Activated effector memory CD4-positive, alpha-beta T cell treated with anti-CD3 and anti-CD28 coated beads, Interleukin-2, amount 50 U/mL, for 16 hours (primary cell): Measurements from ENCODE around the gene HNRNPA0.
A peak's percentile ranks its signal among the peaks of the same experiment; 100 is the strongest.
"Not testable (repeated sequence)": the region's sequence is repeated elsewhere in the genome, so short reads cannot be mapped to it uniquely, and the experiment has no call there.

Experiments used
- DNase-seq: peaks from one replicate; pipeline ENCODE4 v3.0.0-alpha.2; 2020

Gene HNRNPA0

GRCh38 chr5:137754188-137754960 lies at the start of gene HNRNPA0:
Gene HNRNPA0 (minus strand): TSS chr5:137754363. CDS start chr5:137754066, 297 bp downstream.
- DNase-seq = peak; percentile 99

DNA sequence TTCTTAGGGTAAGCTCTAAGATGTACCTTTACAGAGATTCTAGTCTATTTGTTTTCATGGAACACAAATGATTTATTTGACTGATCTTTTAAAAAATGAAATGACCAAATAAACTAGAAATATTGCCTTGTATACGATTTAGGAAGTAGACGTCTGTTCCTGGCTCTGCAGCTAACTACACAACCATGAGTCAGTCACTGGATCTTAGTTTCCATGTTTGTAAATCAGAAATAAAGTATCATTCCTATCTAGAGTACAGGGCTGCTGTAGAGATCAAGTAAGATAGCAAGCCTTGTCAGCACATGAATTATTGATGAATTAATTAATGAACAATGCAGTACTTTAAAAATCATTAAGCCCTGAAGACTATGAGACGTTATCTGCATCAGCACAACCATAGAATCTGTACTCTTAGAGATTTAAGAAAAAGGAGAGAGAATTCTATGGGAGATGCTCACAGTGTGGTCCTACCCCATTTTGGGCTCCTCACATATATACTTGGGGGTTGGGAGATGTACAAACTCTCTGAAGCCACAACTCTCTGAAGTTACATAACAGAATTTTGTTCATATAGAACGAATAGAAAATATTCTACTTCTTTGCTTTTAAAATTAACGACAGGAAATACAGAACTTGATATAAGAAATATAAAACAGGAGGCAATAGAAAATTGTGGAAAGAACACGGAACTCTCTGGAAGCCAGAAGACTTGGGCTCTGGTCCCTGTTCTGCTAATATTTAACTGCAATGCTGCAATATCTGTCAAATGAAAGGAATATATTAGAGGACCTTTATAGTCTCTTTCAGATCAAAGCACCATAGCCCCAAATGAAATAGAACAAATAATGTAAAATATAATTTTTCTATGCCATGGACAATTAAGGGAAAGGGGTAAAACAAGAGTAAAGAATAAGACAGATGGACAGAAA lies 48.4 kb upstream of the HNRNPA0 start:
- no peak for DNase-seq

DNA sequence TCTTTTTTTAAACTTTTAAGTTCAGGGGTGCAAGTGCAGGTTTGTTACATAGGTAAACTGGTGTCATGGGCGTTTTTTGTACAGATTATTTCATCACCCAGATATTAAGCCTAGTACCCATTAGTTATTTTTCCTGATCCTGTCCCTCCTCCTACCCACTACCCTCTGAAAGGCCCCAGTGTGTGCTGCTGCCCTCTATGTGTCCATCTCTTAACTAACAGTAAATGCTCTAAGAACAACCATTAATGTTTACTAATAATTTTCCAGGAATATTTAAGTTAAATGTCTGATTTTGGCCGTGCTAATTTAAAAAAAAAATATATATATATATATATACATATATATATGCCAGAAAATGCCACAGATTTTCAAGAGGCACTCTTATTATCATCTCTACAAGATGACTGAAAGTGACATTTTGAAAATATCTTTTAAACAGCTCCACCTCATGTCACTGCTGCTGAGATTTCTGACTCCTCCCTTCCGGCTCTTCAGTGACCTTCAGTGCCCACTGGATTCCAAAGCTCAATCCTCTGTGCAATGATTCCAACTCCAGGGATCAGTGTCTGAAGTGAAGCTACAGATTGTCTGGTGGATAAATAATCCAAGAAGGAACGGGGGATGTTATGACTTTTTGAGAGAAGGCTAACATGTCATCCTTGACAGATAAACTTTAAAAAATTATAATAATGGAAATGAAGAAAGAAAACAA lies 46.7 kb upstream of the HNRNPA0 start:
- no peak for DNase-seq

- DNase-seq = no peak
These were observed 42.1 kb upstream of the HNRNPA0 start for GRCh38 chr5:137796279-137796678.

DNA sequence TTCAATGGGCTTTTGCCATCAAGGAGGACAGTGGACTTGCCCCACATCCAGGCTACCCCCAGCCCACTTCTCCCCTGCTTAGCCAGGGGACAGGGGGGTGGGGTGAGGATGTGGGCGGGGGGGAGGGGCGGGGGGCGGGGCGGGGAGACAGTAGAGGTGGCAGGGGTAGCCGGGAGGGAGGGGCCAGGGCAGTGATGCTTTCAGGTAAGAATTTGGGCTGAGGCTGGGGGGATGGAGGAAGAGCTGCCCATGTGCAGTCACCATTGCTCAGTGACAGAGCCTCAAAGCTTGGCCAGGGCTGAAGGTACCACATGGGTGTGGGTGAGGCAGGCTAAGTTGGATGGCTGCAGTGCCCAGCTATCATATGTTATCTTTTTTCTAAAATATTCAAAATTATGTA lies 40.7 kb upstream of the HNRNPA0 start:
- DNase-seq = no peak

- no peak for DNase-seq
These were observed 38.1 kb upstream of the HNRNPA0 start for GRCh38 chr5:137792303-137792702.

DNA sequence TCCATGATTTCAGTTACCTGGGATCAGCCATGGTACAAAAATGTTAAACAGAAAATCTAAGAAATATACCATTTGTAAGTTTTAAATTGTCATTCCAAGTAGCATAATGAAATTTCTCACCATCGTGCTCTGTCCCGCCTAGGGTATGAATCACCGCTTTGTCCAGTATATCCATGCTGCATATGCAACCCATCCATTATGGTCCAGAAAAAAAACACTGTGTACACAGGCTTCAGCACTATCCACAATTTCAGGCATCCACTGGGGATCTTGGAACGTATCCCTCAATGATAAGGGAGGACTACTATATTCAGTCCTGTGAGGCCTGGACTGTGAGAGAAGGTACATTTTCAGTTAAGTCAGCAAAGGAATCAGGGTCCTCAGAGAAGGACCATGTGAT lies 37.6 kb upstream of the HNRNPA0 start:
- no peak for DNase-seq

DNA sequence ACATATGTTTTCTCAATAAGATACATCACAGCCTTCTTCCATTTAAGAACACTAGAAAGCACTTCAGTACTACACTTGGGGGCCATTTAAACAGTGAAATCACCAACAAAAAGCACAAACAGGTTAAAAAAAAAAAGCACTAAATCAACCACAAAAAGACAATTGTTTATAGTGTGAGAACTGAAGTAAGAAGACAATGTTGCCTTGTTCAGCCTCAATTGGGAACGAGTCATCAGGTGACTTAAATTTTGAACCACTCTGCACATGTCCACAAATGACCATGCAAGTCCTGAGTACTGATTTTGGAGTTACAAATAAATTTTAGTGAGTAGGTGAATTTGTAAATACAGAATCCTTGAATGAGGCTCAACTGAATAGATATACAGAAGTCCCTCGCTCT lies 37.2 kb upstream of the HNRNPA0 start:
- no peak for DNase-seq

DNA sequence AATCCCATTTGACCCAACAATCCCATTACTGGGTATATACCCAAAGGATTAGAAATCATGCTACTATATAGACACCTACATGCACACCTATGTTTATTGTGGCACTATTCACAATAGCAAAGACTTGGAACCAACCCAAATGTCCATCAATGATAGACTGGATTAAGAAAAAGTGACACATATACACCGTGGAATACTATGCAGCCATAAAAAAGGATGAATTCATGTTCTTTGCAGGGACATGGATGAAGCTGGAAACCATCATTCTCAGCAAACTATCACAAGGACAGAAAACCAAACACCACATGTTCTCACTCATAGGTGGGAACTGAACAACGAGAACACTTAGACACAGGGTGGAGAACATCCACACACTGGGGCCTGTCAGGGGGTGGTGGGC lies 34.4 kb upstream of the HNRNPA0 start:
- not testable (repeated sequence) for DNase-seq

DNA sequence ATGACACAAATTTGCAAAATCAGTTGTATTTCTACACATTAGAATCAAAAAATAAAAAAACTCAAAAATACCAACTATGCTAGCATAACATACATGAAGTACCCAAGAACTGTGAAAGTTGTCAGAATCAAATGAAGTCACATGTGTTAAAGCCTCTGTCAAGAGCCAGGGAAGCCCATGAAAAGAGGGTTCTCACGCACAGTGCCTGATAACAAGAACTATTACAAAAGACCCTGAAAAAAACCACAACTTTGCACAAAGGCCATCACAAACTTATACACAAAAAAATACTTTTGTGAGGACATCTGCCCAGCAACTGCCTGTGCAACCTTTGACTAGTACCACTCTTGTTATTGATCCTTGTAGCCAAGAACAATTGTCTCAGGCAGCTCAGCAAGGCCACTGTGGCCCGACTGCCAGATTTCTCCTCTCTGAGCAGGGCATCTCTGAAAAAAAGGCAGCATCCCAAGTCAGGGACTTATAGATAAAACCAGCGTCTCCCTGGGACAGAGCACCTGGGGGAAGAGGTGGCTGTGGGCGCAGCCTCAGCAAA lies 28.9 kb upstream of the HNRNPA0 start:
- no peak for DNase-seq

- no peak for DNase-seq
These were observed 27.9 kb upstream of the HNRNPA0 start for GRCh38 chr5:137782055-137782454.

DNA sequence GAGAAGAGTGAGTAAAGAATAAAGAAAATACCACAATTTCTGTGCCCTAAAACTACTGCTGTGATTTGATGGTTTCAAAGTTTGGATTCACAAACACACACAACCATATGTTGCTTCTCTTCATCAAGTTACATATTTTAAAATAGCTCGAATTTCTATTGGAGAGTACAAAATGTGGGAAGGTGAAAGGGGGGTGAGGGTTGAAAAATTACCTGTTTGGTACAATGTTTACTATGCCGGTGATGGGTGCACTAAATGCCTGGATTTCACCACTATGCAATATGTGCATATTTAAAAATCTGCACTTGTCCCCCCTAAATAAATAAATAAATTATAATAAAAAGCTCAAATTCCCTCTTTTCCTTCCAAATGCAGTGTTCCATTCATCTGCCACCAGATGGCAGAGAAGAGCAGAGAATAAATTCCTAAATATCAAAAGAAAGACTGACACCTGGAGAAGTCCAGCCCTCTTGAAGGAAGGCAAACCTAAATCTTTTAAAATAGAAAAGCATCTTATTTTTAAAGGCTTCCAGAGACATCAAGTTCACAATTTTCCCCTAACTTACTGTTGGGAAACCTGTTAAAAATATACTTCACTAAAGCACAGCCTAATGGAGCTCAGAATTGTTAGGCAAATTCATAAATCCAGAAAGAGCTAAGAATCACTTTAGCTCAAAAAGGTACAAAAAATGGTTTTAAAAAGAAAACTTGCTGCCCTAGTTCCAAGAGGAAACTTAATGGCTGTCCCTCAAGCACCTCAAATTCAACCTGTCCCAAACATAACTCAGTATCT lies 24.8 kb upstream of the HNRNPA0 start:
- no peak for DNase-seq

DNA sequence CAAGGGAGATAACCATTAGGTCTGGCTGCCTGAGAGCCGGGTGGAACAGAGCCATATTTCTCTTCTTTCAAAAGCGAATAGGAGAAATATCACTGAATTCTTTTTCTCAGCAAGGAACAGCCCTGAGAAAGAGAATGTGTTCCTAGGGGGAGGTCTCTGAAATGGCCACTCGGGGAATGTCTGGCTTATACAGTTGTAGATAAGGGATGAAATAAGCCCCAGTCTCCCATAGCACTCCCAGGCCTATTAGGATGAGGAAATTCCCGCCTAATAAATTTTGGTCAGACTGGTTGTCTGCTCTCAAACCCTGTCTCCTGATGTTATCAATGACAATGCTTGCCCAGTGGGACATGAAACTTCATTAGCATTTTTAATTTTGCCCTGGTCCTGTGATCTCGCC lies 13.8 kb upstream of the HNRNPA0 start:
- DNase-seq = not testable (repeated sequence)

- no peak for DNase-seq
These were observed 7.4 kb upstream of the HNRNPA0 start for GRCh38 chr5:137761566-137761965.

DNA sequence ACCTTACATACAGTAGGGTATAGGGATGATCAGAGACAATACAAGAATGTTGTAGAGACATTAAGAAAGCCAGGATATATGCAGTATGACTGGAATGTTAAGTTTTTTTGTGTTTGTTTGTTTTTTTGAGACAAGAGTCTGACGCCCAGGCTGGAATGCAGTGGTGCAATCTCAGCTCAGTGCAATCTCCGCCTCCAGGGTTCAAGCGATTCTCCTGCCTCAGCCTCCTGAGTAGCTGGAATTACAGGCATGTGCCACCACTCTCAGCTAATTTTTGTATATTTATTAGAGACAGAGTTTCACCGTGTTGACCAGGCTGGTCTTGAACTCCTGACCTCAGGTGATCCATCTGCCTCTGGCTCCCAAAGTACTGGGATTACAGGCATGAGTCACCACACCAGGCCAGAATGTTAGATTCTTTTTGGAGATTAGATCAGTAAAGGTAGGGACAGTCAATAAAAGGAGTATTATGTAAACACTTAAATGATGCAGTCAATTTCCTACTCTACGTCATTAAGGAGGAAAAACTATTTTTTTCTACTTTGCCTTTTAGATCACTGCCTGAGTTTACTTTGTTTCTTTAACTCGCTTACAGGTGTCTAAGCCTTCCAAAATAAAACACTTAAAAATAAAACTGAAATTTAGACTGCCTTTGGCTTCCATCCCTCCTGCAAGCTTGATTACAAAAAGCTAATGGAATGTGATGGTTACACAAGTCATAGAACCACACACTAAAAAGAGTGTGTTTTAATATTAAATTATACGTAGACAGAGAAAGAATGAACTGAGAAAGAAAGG lies 6.8 kb upstream of the HNRNPA0 start:
- DNase-seq = no peak

DNA sequence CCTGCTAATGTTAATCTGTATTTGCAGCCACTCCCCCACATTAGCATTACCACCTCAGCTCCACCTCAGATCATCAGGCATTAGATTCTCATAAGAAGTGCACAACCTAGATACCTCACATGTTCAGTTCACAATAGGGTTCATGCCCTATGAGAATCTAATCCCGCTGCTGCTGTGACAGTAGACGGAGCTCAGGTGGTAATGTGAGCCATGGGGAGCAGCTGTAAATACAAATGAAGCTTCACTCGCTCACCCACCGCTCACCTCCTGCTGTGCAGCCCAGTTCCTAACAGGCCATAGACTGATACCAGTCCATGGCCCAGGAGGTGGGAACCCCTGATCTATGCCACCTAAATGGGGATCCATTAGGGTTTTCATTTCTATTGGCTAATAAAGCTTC lies 6.1 kb upstream of the HNRNPA0 start:
- no peak for DNase-seq

DNA sequence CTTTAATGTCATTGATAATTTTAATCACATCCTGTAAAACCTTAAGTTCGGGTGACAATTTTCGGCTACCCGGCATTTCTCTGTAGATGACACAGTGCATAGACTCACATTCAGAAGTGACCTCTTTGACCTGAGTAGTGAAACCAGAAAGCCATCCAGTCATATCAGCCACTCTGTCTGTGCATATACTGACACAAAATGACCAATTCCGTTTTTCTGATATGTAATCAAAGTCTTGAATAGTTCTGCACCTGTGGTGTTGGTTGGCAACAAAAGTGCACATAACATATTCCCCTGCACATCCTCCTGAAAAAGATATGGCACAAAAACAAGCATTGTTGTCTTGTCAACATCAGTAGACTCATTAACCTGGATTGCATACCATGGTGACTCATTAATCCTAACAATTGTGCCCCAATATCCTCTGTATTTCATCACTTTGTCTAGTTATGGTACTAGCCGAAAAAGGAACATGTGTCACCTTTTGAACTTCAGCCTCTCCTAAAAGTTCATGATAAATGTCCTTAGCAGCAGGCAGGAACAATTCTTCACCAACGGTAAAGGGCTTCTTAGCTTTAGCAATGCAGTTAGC lies 4.6 kb upstream of the HNRNPA0 start:
- DNase-seq = no peak

DNA sequence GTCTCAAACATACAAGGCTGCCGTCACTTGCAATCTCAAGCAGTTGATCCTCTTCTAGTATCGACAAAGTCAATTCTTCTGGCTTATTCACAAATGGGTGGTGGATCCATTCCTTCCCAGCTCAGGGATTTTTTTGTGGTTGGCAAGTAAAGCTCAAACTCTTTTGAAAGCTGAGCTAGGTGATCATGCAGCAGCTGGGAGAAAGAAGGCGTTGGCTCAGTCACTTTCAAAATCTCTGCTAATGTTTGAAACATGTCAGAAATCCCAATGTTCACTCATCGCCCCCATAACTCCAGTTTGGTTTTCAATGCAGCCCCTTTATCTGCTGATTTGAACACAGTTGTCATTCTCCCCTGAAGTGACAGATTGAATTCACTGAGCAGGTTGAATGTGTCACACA lies 4.0 kb upstream of the HNRNPA0 start:
- DNase-seq = no peak

GRCh38 chr5:137757634-137758033 lies 3.5 kb upstream of the HNRNPA0 start:
- DNase-seq = no peak

DNA sequence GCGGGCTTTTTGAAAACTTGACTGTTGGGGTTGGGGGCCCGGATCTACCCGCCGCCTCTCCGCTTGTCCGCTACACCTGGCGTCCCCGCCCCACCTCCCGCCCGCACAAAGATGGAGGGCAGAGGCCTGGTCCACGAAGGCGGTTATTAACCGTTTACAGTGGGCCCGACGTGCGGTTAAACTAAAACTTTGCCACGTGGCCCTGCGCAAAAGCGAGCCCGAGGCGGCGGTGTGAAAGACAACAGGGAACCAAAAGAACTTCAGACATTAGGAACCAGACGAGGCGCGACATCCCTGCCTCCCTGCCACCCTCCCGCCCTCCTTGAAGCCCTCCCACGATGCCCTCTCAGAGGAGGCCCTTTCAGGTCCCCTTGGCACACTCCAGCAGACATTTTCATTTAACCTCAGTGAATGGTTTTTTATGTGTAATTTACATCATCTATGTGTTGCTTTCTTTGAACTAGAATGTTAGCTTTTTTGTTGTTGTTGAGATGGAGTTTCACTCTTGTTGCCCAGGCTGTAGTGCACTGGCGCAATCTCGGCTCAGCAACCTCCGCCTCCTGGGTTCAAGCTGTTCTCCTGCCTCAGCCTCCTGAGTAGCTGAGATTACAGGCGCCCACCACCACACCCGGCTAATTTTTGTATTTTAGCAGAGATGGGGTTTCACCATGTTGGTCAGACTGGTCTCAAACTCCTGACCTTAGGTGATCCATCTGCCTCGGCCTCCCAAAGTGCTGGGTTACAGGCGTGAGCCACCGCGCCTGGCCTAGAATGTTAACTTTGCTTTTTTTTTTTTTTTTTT lies 999 bp upstream of the HNRNPA0 start:
- DNase-seq = no peak
